GM23248 (cell line): ENCODE measurements around the gene OCSTAMP. TPM values are rescaled to one million over a fixed set of nuclear protein-coding genes. Genes with fewer than 3 reads are reported as not detected.

Source experiments
- DNase-seq: peaks from one replicate; pipeline ENCODE4 v3.0.0-alpha.2; 2015
- H2AFZ ChIP-seq: fragments of 200-600 bp; sonication (generic); 2 replicates; pipeline ENCODE4 v1.6.1; 2016; ENCODE audit warnings: antibody characterized with exemption
- H3F3A ChIP-seq: fragments of 200-600 bp; sonication (generic); 2 replicates; pipeline ENCODE4 v1.6.1; 2016; ENCODE audit warnings: mild to moderate bottlenecking, antibody characterized with exemption, mixed run types; ENCODE audit not compliant: insufficient read depth
- H3K27ac ChIP-seq: fragments of 200-600 bp; sonication (generic); 2 replicates; pipeline ENCODE4 v1.5.1; 2016; ENCODE audit warnings: mild to moderate bottlenecking
- H3K27me3 ChIP-seq: fragments of 200-600 bp; sonication (generic); replicated peaks from 2 replicates; pipeline ENCODE4 v1.6.1; 2016; ENCODE audit warnings: mild to moderate bottlenecking; ENCODE audit not compliant: insufficient read depth
- H3K36me3 ChIP-seq: fragments of 200-600 bp; sonication (generic); 2 replicates; pipeline ENCODE4 v1.6.1; 2016; ENCODE audit warnings: low read depth, mild to moderate bottlenecking
- H3K4me1 ChIP-seq: fragments of 200-600 bp; sonication (generic); 2 replicates; pipeline ENCODE4 v1.6.1; 2016; ENCODE audit warnings: mild to moderate bottlenecking; ENCODE audit not compliant: insufficient read depth
- H3K4me2 ChIP-seq: fragments of 200-600 bp; sonication (generic); one replicate; pipeline ENCODE4 v1.6.1; 2016; ENCODE audit warnings: mild to moderate bottlenecking; ENCODE audit not compliant: unreplicated experiment
- H3K4me3 ChIP-seq: fragments of 200-600 bp; sonication (generic); 2 replicates; pipeline ENCODE4 v1.5.1; 2016; ENCODE audit warnings: mild to moderate bottlenecking
- H3K79me2 ChIP-seq: fragments of 200-600 bp; sonication (generic); 2 replicates; pipeline ENCODE4 v1.6.1; 2016; ENCODE audit warnings: mild to moderate bottlenecking; ENCODE audit not compliant: insufficient read depth
- H3K9ac ChIP-seq: fragments of 200-600 bp; sonication (generic); 2 replicates; pipeline ENCODE4 v1.6.1; 2016; ENCODE audit warnings: mild to moderate bottlenecking
- H3K9me2 ChIP-seq: fragments of 200-600 bp; sonication (generic); 2 replicates; pipeline ENCODE4 v1.6.1; 2016; ENCODE audit warnings: mixed run types, mild to moderate bottlenecking, moderate library complexity; ENCODE audit not compliant: insufficient read depth
- H3K9me3 ChIP-seq: fragments of 200-600 bp; sonication (generic); one replicate; pipeline ENCODE4 v1.6.1; 2017; ENCODE audit warnings: low read depth
- H4K20me1 ChIP-seq: fragments of 200-600 bp; sonication (generic); 2 replicates; pipeline ENCODE4 v1.6.0; 2016; ENCODE audit not compliant: insufficient read depth
- EZH2 ChIP-seq: fragments of 200-600 bp; sonication (generic); IDR thresholded peaks from 2 replicates; pipeline ENCODE4 v1.6.1; 2018; ENCODE audit warnings: antibody characterized with exemption, mild to moderate bottlenecking; ENCODE audit not compliant: insufficient read depth, poor library complexity, severe bottlenecking
- EZH2phosphoT487 ChIP-seq: fragments of 200-600 bp; sonication (generic); IDR thresholded peaks from 2 replicates; pipeline ENCODE4 v1.6.1; 2018; ENCODE audit warnings: antibody characterized with exemption, moderate library complexity, mild to moderate bottlenecking, low read depth; ENCODE audit not compliant: insufficient read depth
- WGBS, 2 experiments: methylation state at CpG; one replicate each; pipeline ENCODE4 v1.1.6; 2015 to 2017; ENCODE audit warnings: low lambda C conversion rate in 2 of 2, low coverage in 1 of 2; ENCODE audit errors: missing lambda C conversion rate in 2 of 2; 5-methylcytosine and 5-hydroxymethylcytosine counted together
- in situ Hi-C: fragments of 300-500 bp; cut with MboI; formaldehyde crosslinking; loops from 2 replicates; pipeline ENCODE4 v1.15.0; 2020
- polyA plus RNA-seq: library from polyadenylated mRNA; unstranded; fragments of >200 nt; fragmentation: Nextera tagmentation; extraction: Ambion mirVana; gene quantifications from 2 replicates; pipeline ENCODE4 v1.2.1, GENCODE V29; 2016
- total RNA-seq: library from RNA; depleted of rRNA; stranded (reverse); fragments of >200 nt; shearing (Covaris generic); gene quantifications from 2 replicates; pipeline ENCODE4 v1.2.3, GENCODE V29; 2014

The OCSTAMP gene
- total and polyA plus RNA-seq, 2 experiments from 2014 or later = not detected

- Histone ChIP-seq H3K27me3 (no peaks in the 10 kb centered on the region), H3K4me3 (no peak overlapping the region), H3K4me2 (no peak overlapping the region), H3K9ac (no peak overlapping the region), H3K9me3 (no peaks in the 10 kb centered on the region), H3K79me2 (no peaks in the 10 kb centered on the region), H3K9me2 (no peaks in the 10 kb centered on the region), H3K36me3 (no peaks in the 10 kb centered on the region), H3K27ac (no peak overlapping the region), H3K4me1 (no peaks in the 10 kb centered on the region), H3F3A (no peaks in the 10 kb centered on the region), H2AFZ (no peak overlapping the region), H4K20me1 (no peaks in the 10 kb centered on the region)
- in situ Hi-C loops = no loop called here
- DNase-seq = no peak
- 83 to 86% methylated on average over 5 of the region's 5 CpGs for WGBS, 2 experiments
- TF ChIP-seq EZH2 (no peak), EZH2phosphoT487 (no peak)
These were observed 36.3 kb upstream of the OCSTAMP start for GRCh38 chr20:46586724-46587123.

DNA sequence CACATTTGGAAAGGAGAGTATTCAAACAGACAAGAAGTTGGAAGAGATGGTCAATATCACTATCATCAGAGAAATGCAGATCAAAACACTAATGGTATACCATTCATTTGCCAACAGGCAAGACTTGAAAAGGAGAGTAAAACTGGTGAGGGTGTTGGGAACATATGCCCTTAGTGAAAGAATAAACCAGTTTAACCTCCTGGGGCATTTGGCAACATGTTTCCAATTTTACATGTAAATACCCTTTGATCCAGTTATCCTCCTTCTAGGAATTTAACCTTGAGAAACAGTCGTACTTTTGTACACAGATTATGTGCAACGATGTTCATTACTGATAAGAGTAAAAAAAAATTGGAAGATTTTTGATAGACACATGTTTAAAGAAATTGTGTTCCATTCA lies 34.1 kb upstream of the OCSTAMP start:
- no peak for DNase-seq

GRCh38 chr20:46583411-46584214 lies 33.2 kb upstream of the OCSTAMP start:
- WGBS, 2 experiments = 51 to 52% methylated on average over 17 of the region's 17 CpGs
- no peaks in the 10 kb centered on the region for H3K79me2 ChIP-seq
- in situ Hi-C loops = no loop called here

More for the DNA sequence above, 34.1 kb upstream of the OCSTAMP start:
- in situ Hi-C loops = no loop called here
- H3K27ac ChIP-seq = no peak overlapping the region
- H2AFZ ChIP-seq = no peak overlapping the region
- H3K4me3 ChIP-seq = no peak overlapping the region
- H4K20me1 ChIP-seq = no peaks in the 10 kb centered on the region
- H3K27me3 ChIP-seq = no peaks in the 10 kb centered on the region
- no peaks in the 10 kb centered on the region for H3K79me2 ChIP-seq
- 34 to 43% methylated on average over 2 of the region's 2 CpGs for WGBS, 2 experiments
- H3K4me2 ChIP-seq = no peak overlapping the region
- no peaks in the 10 kb centered on the region for H3K9me2 ChIP-seq
- no peaks in the 10 kb centered on the region for H3K4me1 ChIP-seq
- no peak for TF ChIP-seq EZH2phosphoT487
- no peak for TF ChIP-seq EZH2
- H3K9ac ChIP-seq = no peak overlapping the region
- no peaks in the 10 kb centered on the region for H3K36me3 ChIP-seq
- H3K9me3 ChIP-seq = no peaks in the 10 kb centered on the region
- no peaks in the 10 kb centered on the region for H3F3A ChIP-seq

DNA sequence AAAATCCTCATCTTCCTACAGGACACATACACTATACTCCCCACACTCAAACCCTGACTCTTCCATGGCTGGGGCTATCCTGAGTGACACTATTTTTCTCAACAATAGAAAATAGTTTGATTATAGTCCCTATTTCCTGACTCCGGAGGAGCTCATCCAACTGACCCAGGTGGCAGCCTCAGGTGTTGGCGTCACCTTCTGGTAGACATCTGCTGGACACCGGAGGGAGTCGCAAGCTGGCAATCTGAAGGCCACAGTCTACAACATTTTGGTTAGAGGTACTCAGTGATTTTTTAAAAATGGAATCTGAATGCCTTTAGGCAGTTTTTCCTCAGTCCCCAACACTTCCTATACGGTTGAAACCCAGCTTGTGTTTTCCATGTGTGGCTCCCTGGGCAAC lies 32.2 kb upstream of the OCSTAMP start:
- Histone ChIP-seq H3K79me2 (no peaks in the 10 kb centered on the region), H4K20me1 (no peaks in the 10 kb centered on the region), H3K4me2 (no peak overlapping the region), H3K27ac (no peak overlapping the region), H3K9ac (no peak overlapping the region), H3K4me1 (no peaks in the 10 kb centered on the region), H3K36me3 (no peaks in the 10 kb centered on the region), H3K9me2 (no peaks in the 10 kb centered on the region), H3K9me3 (no peaks in the 10 kb centered on the region), H2AFZ (no peak overlapping the region), H3K27me3 (no peaks in the 10 kb centered on the region), H3F3A (no peaks in the 10 kb centered on the region), H3K4me3 (no peak overlapping the region)
- no peak for DNase-seq
- no peak for TF ChIP-seq EZH2phosphoT487
- TF ChIP-seq EZH2 = no peak
- in situ Hi-C loops = no loop called here
- 88 to 91% methylated on average over 5 of the region's 5 CpGs for WGBS, 2 experiments

More at GRCh38 chr20:46583411-46584214, 33.2 kb upstream of the OCSTAMP start:
- no peak overlapping the region for H2AFZ ChIP-seq
- H3K4me2 ChIP-seq = no peak overlapping the region
- H3K36me3 ChIP-seq = no peaks in the 10 kb centered on the region
- no peaks in the 10 kb centered on the region for H3K4me1 ChIP-seq
- DNase-seq = no peak
- H3K9me3 ChIP-seq = no peaks in the 10 kb centered on the region
- no peak overlapping the region for H3K9ac ChIP-seq
- no peaks in the 10 kb centered on the region for H4K20me1 ChIP-seq
- no peak for TF ChIP-seq EZH2phosphoT487
- no peak for TF ChIP-seq EZH2
- no peak overlapping the region for H3K4me3 ChIP-seq
- H3F3A ChIP-seq = no peaks in the 10 kb centered on the region
- H3K9me2 ChIP-seq = no peaks in the 10 kb centered on the region
- H3K27ac ChIP-seq = no peak overlapping the region
- no peaks in the 10 kb centered on the region for H3K27me3 ChIP-seq
